GM18508 (cell line): Measurements from ENCODE around the gene SLC25A44.

ENCODE experiments used
- ATAC-seq: cut with Tn5 transposase; IDR thresholded peaks from one replicate; pipeline ENCODE4 v1.9.1; 2021; ENCODE audit warnings: moderate number of reproducible peaks; ENCODE audit not compliant: insufficient read depth, unreplicated experiment

SLC25A44 gene

GRCh38 chr1:156259805-156260204, 65.9 kb downstream of the SLC25A44 start:
- ATAC-seq = no peak

GRCh38 chr1:156260896-156261295, 67.0 kb downstream of the SLC25A44 start:
- no peak for ATAC-seq
